Superior temporal gyrus (tissue), 1 donor: ENCODE measurements around the gene PHTF2.

Experiments used
- DNase-seq: peaks from one replicate; pipeline ENCODE4 v3.0.0-alpha.2; 2016; ENCODE audit errors: extremely low spot score

PHTF2 gene

DNA sequence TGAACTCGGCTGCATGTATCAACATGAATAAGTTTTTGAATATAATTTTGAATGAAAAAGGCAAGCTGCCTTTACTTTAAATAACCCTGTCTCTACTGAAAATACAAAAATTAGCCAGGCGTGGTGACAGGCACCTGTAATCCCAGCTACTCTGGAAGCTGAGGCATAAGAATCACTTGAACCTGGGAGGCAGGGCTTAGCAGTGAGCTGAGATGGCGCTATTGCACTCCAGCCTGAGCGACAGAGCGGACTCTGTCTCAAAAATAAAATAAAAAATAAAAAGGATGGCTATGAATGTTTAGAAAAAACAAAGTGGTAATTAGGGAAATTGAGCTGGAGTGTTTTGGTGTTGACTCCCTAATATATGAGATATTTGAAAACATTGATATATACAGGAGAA lies 133.3 kb downstream of the PHTF2 start:
- no peak for DNase-seq

- DNase-seq, result no peak
Measured at GRCh38 chr7:77933394-77933793, 134.8 kb downstream of the PHTF2 start.

DNA sequence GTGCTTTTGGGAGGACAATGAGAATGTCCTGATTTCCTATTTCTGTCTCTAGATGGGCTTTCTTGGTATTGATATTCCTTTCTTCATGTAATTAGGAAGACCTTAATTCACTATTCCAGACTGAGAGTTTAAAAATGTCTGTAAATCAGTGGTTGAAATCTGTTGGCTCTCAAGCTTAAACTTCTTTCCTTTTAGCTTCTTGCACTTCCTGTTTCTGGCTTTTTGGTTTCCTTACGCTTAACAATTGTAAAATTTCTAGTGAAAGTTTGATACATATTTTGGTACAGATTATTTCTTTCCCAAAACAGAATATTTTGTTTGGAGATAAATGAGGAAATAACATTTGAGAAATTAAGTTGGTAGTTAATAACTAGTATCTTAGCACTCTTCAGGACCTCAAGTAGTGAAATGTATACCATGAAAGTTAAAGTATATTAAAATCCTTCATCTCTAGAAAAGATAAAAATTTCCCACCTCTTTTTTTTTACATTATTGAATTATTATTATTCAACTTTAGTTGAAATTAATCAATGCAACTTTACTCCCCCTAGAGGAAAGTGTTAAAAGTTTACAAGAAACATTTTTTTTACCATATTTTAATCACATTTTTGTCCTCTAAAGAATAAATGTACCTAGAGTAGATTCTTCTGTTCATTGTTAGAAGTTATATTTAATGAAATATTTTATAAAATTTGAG lies 137.2 kb downstream of the PHTF2 start:
- no peak for DNase-seq

- DNase-seq, result peak; percentile 78
Measured at GRCh38 chr7:77940647-77941046, 142.1 kb downstream of the PHTF2 start.

GRCh38 chr7:77942431-77942830 lies 143.9 kb downstream of the PHTF2 start:
- no peak for DNase-seq

GRCh38 chr7:77944183-77945182 lies 145.9 kb downstream of the PHTF2 start:
- no peak for DNase-seq

GRCh38 chr7:77950548-77950947 lies 152.0 kb downstream of the PHTF2 start:
- no peak for DNase-seq

DNA sequence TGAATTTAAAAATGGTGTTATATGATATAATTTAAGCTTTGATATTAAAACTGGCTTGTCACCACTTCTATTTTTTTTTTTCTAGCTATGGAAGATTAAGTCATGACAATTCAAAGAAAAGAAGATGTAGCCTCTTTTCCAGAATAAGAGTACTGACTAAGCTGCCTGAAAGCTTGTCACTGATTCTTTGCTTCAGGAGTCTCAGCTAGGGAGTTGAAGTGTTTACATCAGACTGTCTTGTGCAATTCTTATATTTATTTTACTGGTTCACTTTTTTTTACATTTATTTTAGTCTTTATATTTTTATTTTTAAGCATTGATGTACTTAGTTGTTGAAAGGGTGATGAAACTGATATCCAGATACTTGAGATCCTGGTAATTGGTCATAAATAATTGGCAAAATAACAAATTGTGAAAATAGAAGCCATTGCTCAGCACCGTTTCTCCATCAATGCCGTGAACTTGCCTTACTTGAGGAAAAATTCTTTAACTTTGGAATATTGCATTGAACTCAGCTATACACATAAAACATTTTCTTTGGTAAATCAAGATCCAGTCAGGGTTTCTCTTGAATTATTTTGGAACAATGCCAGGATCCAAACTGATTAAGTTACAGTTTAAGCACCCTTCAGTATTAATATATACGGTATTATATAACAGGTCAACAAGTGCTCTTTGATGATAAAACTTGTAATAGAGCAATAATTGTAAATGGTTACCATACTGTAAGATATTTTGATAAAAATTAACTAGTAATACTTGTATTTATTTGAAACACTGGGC lies 156.4 kb downstream of the PHTF2 start:
- no peak for DNase-seq

GRCh38 chr7:77958436-77958835 lies 159.9 kb downstream of the PHTF2 start:
- DNase-seq, result no peak

GRCh38 chr7:77959080-77959479 lies 160.5 kb downstream of the PHTF2 start:
- no peak for DNase-seq

DNA sequence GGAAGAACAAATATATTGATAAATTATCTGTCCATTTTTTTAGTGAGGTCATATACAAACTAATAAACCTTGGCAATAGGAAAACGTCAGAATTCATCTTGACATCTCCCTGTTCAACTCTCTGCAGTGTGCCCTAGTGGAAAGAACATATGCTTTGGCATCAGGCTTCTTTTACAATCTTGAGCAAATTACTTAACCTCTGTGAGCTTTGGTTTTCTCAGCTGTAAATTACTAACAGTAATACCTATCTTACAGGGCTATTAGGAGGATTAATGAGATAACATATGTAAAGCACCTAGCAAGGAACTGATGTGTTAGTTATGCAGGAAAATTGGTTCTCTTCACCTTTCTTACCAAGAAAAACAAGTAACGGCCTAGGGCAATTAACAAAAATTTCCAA lies 161.8 kb downstream of the PHTF2 start:
- no peak for DNase-seq

- no peak for DNase-seq
Measured at GRCh38 chr7:77967429-77967828, 168.9 kb downstream of the PHTF2 start.

DNA sequence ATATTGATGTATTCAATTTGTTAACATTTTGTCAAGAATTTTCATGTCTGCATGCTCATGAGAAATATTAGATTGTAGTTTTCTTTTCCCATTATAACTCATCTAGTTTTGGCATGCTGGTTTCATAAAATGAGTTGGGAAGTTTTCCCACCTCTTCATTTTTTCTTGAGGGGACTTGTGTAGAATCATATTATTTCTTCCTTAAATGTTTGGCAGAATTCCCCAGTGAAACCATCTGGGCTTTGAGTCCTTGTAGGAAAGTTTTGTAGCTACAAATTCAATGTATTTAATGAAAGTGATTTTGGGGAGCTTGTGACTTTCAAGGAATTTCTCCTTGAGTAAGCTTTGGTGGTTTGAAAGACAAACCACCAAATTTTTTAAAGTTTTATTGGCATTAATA lies 173.2 kb downstream of the PHTF2 start:
- no peak for DNase-seq

DNA sequence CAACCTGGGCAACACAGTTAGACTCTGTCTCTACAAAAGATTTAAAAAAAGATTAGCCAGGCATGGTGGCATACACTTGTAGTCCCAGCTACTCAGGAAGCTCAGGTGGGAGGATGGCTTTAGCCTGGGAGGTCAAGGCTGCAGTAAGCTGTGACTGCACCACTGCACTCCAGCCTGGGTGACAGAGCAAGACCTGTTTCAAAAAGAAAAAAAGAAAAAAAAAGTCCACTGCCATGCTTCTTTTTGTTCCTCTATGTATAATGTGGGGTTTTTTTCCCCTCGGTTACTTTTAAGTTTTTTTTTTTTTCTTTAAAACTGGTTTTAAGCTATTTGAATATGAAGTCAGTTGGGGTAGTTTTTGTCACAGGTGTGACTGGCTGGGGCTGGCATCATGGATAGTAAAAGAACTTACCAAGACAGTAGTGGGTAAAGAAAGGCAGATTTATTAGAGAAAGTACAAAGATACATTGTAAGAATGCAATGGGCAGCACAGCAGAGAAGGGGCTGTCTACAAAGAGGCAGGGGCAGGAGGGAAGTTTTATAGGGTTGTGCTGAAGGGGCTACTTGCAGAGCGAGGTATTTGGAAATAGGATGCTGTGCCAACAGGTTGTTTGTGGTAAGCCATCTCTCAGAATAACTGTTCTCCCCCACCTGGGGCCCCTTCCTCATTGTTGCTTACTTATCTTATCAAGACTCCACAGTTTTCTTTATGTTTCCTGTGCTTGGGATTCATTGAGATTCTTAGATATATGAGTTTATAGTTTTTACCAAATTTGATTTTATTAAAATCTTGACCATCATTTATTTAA lies 177.3 kb downstream of the PHTF2 start:
- no peak for DNase-seq

DNA sequence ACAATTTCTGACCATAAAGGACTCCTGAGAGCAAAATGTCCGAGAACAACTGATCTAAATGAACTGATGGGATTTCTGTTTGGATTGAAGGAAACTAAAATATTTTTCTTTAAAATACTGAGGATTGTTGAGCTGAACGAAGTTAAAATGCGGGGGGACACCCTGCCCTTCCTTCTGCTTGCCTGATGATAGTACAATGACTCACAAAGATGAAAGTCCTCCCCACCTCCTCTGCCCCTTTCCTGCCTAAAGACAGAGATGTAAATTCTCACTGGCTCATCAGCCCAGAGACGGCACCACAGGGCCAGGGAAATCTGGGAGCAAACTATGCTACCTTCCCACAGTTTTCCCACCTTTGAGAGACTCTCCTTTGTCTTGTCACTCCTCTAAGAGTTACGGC lies 180.6 kb downstream of the PHTF2 start:
- DNase-seq, result no peak

DNA sequence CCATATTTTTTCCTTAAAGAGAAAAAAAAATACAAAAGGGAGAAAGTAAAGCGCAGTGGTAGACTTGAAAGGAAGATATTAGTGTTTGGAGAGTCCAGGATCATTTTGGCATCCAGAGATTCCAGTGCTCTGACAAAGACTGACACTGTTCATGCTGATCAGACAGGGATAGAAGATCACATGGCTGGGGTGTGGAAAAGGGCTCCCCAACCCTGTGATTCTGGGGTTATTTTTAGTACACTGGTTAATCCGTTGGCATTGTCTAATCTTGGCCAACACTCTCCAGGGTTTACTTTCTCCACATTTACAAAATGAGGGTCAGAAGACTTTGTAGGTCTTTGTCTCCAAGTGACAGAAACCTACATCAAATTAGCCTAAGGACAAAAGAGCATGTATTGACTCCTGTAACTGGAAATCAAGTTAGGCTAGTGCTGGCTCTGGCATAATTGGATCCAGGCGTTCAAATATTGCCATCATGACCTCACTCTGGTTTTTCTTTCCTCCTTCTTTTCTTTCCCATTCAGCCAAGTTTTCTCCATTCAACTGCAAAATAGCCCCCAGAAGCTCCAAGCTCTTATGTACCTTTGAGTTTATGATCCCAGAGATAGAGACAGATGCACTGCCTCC lies 181.6 kb downstream of the PHTF2 start:
- DNase-seq, result no peak

DNA sequence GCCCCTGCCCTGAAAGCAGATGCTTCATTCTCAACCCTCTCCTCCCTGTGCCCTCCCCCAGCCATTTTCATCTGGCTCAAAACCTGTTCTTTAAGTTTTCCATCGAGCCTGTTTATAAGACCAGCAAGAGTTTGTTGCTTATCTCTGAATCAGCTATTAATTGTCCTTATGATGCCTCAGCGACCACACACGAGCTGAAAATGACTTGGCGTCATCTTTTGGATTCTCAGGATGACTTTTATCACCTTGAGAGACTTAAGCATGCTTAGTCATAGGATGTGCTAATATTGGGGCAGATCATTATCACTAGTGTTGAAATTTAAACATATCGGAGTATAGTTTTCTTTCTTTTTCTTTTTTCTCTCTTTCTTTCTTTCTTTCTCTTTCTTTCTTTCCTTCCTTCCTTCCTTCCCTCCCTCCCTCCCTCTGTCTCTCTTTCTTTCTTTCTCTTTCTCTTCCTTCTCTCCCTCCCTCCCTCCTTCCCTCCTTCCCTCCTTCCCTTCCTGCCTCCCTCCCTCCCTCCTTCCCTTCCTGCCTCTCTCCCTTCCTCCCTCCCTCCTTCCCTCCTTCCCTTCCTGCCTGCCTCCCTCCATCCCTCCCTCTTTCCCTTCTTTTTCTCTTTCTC lies 184.5 kb downstream of the PHTF2 start:
- no peak for DNase-seq

DNA sequence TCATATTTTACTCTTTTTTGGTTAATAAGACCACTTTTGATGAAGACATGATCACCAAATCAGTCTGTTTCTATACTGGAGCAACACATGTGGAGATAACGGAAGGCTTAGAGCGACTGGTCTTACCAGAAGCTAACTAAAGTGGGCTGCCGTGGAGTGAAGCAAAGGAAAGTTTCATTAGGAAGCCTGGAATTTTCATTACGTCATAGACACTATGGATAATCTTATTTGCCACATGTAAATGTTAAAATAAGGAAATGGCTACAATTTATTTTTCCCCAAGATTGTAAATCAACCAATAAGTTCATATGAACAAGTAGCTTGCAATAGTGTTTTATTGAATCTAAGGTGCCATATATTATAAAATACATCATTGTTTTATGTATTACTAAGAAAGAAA lies 185.4 kb downstream of the PHTF2 start:
- no peak for DNase-seq

DNA sequence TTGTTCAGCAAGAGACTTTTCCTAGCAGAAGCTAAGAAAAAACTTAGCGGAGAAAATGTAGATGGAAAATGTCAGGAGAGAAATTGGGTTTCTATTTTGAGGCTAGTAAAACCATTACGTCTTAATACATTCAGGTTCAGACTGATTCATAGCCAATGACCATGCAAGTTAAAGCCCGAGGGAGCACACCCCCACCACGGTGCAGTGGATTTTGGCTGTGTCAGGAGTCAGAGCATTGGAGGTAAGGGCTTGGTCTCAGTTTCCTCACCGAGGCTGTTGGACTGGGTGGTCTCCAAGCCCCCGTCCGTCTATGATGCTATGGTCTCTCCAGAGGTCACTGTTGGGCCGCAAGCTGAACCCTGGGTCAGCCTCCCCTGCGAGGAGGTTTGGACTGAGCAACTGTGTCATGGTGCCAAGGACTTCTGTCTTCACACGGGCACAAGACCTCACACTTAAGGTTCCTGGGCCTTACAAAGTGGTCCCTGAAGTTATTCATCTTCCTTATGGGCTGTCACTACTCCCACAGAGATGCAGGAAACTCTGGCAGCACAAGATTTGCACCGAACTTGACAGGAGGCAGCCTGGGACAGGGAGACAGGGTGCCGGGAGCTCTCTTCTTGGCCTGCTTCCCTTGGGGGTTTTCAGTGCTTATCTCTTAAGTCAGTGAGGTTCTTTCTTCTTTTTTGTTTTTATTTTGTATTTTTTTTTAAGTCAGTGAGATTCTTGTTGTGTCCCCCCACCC lies 186.8 kb downstream of the PHTF2 start:
- DNase-seq, result no peak

GRCh38 chr7:77985974-77986339 lies 187.4 kb downstream of the PHTF2 start:
- DNase-seq, result no peak
